AG09319 (cell line): Measurements from ENCODE around the gene LEPROT.
"Not testable (repeated sequence)": the region's sequence is repeated elsewhere in the genome, so short reads cannot be mapped to it uniquely, and the experiment has no call there.

Experiments
- DNase-seq: peaks from one replicate; pipeline ENCODE4 v3.0.0-alpha.2; 2010; ENCODE audit warnings: low read depth; ENCODE audit errors: extremely low read depth
- CTCF ChIP-seq: IDR thresholded peaks from 2 replicates; pipeline ENCODE4 v1.5.1; 2011; ENCODE audit warnings: low read depth, mild to moderate bottlenecking, inconsistent platforms, low read length, moderate library complexity

Gene LEPROT

GRCh38 chr1:65420590-65421350 lies at the start of gene LEPROT, which contains the start of gene LEPR:
TSS of gene LEPROT (plus strand) at chr1:65420668. CDS start at chr1:65420725, 57 bp downstream.
TSS of gene LEPR (plus strand) at chr1:65420668. CDS start at chr1:65565566, 144,898 bp downstream.
- DNase-seq, result no peak
- no peak for TF ChIP-seq CTCF

- TF ChIP-seq CTCF, result no peak
- DNase-seq, result no peak
Measured at GRCh38 chr1:65371544-65371943, 48.9 kb upstream of the LEPROT start.

GRCh38 chr1:65372557-65372956 lies 47.9 kb upstream of the LEPROT start:
- TF ChIP-seq CTCF, result no peak
- DNase-seq, result no peak

- no peak for TF ChIP-seq CTCF
Measured at GRCh38 chr1:65377496-65378246, 42.8 kb upstream of the LEPROT start.

GRCh38 chr1:65378247-65378946 lies 42.1 kb upstream of the LEPROT start:
- no peak for DNase-seq
- TF ChIP-seq CTCF, result no peak

More at GRCh38 chr1:65377496-65378246, 42.8 kb upstream of the LEPROT start:
- DNase-seq, result no peak

- not testable (repeated sequence) for DNase-seq
Measured at GRCh38 chr1:65384426-65384825, 36.0 kb upstream of the LEPROT start.

- no peak for DNase-seq
- TF ChIP-seq CTCF, result no peak
Measured at GRCh38 chr1:65386439-65386838, 34.0 kb upstream of the LEPROT start.
